Mesenchymal stem cell (in vitro differentiated cells and primary cell): ENCODE results near the gene CFB.
A peak's percentile ranks its signal among the peaks of the same experiment; 100 is the strongest.

Experiments used
- DNase-seq: peaks from one replicate; pipeline ENCODE4 v3.0.0-alpha.2; 2013
- H2AFZ ChIP-seq: one replicate; pipeline ENCODE4 v1.6.1; 2013; ENCODE audit warnings: low read depth, mild to moderate bottlenecking, control low read depth, inconsistent platforms, low read length, moderate library complexity
- H2AK5ac ChIP-seq: 2 replicates; pipeline ENCODE4 v1.6.1; 2013; ENCODE audit warnings: low read length, moderate library complexity, mild to moderate bottlenecking, inconsistent platforms; ENCODE audit not compliant: severe bottlenecking
- H2BK120ac ChIP-seq: one replicate; pipeline ENCODE4 v1.6.1; 2013; ENCODE audit warnings: low read depth, mild to moderate bottlenecking, inconsistent platforms, low read length, moderate library complexity
- H2BK12ac ChIP-seq, 2 experiments: one replicate each; pipeline ENCODE4 v1.6.1; 2013; ENCODE audit warnings: inconsistent platforms in 2 of 2, low read length in 2 of 2, mild to moderate bottlenecking in 2 of 2, moderate library complexity in 2 of 2, control low read depth in 1 of 2
- H2BK15ac ChIP-seq: one replicate; pipeline ENCODE4 v1.6.1; 2013; ENCODE audit warnings: mild to moderate bottlenecking, low read depth, inconsistent platforms; ENCODE audit not compliant: poor library complexity, severe bottlenecking
- H2BK5ac ChIP-seq: 2 replicates; pipeline ENCODE4 v1.6.1; 2013; ENCODE audit warnings: low read depth, mild to moderate bottlenecking, low read length, control low read depth, inconsistent platforms; ENCODE audit not compliant: poor library complexity, severe bottlenecking
- H3K14ac ChIP-seq, 2 experiments: one replicate each; pipeline ENCODE4 v1.6.1; 2013; ENCODE audit warnings: inconsistent platforms in 2 of 2, low read length in 2 of 2, control low read depth in 1 of 2, mild to moderate bottlenecking in 1 of 2, moderate library complexity in 1 of 2
- H3K18ac ChIP-seq, 2 experiments: one replicate each; pipeline ENCODE4 v1.6.1; 2013; ENCODE audit warnings: inconsistent platforms in 2 of 2, low read length in 2 of 2, control low read depth in 1 of 2, low read depth in 1 of 2, mild to moderate bottlenecking in 1 of 2
- H3K23ac ChIP-seq, 2 experiments: one replicate each; pipeline ENCODE4 v1.6.1; 2013; ENCODE audit warnings: inconsistent platforms in 2 of 2, low read length in 2 of 2, mild to moderate bottlenecking in 2 of 2, moderate library complexity in 2 of 2, control low read depth in 1 of 2
- H3K27ac ChIP-seq: 2 replicates; pipeline ENCODE4 v1.5.1; 2013; ENCODE audit warnings: mild to moderate bottlenecking, moderate library complexity, low read length, control low read depth, inconsistent platforms; ENCODE audit not compliant: poor library complexity, severe bottlenecking
- H3K27me3 ChIP-seq, 2 experiments: 2 replicates each; pipeline versions ENCODE4 v1.6.1 to v1.7.0; 2013; ENCODE audit warnings: low read length in 2 of 2, mild to moderate bottlenecking in 2 of 2, moderate library complexity in 2 of 2, control low read depth in 1 of 2, inconsistent platforms in 1 of 2; ENCODE audit not compliant: control insufficient read depth in 1 of 2, insufficient read depth in 1 of 2
- H3K36me3 ChIP-seq, 2 experiments: 2 replicates each; pipeline versions ENCODE4 v1.6.1 to v1.7.0; 2013; ENCODE audit warnings: low read length in 2 of 2, control low read depth in 1 of 2, inconsistent platforms in 1 of 2, low read depth in 1 of 2, mild to moderate bottlenecking in 1 of 2; ENCODE audit not compliant: insufficient read depth in 2 of 2, control insufficient read depth in 1 of 2
- H3K4ac ChIP-seq, 2 experiments: one replicate each; pipeline ENCODE4 v1.6.1; 2013; ENCODE audit warnings: inconsistent platforms in 2 of 2, low read length in 2 of 2, mild to moderate bottlenecking in 2 of 2, moderate library complexity in 2 of 2, control low read depth in 1 of 2, low read depth in 1 of 2
- H3K4me1 ChIP-seq: 2 replicates; pipeline ENCODE4 v1.6.1; 2013; ENCODE audit warnings: low read depth, low read length, control low read depth; ENCODE audit not compliant: control insufficient read depth, insufficient read depth
- H3K4me2 ChIP-seq: 2 replicates; pipeline ENCODE4 v1.6.1; 2013; ENCODE audit warnings: low read length, mild to moderate bottlenecking, inconsistent platforms; ENCODE audit not compliant: poor library complexity, severe bottlenecking
- H3K4me3 ChIP-seq, 2 experiments: 2 replicates each; pipeline versions ENCODE4 v1.5.1 to v1.7.0; 2013; ENCODE audit warnings: low read length in 2 of 2, mild to moderate bottlenecking in 2 of 2, control low read depth in 1 of 2, low read depth in 1 of 2; ENCODE audit not compliant: insufficient read depth in 1 of 2
- H3K79me1 ChIP-seq: replicated peaks from 2 replicates; pipeline ENCODE4 v1.6.1; 2013; ENCODE audit warnings: mild to moderate bottlenecking, control low read depth, low read length, inconsistent platforms; ENCODE audit not compliant: poor library complexity, severe bottlenecking
- H3K9ac ChIP-seq: 2 replicates; pipeline ENCODE4 v1.7.0; 2013; ENCODE audit warnings: mild to moderate bottlenecking, low read length, moderate library complexity
- H3K9me3 ChIP-seq: 2 replicates; pipeline ENCODE4 v1.7.0; 2013; ENCODE audit warnings: mild to moderate bottlenecking, low read length; ENCODE audit not compliant: control insufficient read depth
- H4K8ac ChIP-seq: one replicate; pipeline ENCODE4 v1.6.1; 2013; ENCODE audit warnings: inconsistent platforms, mild to moderate bottlenecking, low read length, moderate library complexity
- H4K91ac ChIP-seq: one replicate; pipeline ENCODE4 v1.6.1; 2013; ENCODE audit warnings: mild to moderate bottlenecking, low read length, inconsistent platforms
- WGBS: methylation state at CpG from one replicate; pipeline ENCODE4 v1.1.7; 2013; ENCODE audit warnings: mixed read lengths; 5-methylcytosine and 5-hydroxymethylcytosine counted together

The CFB gene

GRCh38 chr6:31927242-31927862, 18.5 kb upstream of the CFB start, which contains the start of gene C2:
Gene C2 (plus strand): TSS chr6:31927717. CDS start chr6:31927753, 36 bp downstream.
- no peaks in the 10 kb centered on the region for H3K9me3 ChIP-seq
- no peak within 1 kb of the TSS for H2AK5ac ChIP-seq
- H4K8ac ChIP-seq, result no peak within 1 kb of the TSS
- H3K27ac ChIP-seq, result no peak within 1 kb of the TSS
- peaks cover 1% of the 10 kb centered on the region for H3K4me1 ChIP-seq
- WGBS, result 74% methylated on average over 10 of the region's 11 CpGs
- H2BK15ac ChIP-seq, result no peak within 1 kb of the TSS
- H3K18ac ChIP-seq, result no peak within 1 kb of the TSS
- no peak within 1 kb of the TSS for H4K91ac ChIP-seq
- no peaks in the 10 kb centered on the region for H3K36me3 ChIP-seq
- H2BK120ac ChIP-seq, result no peak within 1 kb of the TSS
- peak within 1 kb of the TSS; percentile 85 for H3K9ac ChIP-seq
- H3K4ac ChIP-seq, result no peak within 1 kb of the TSS
- no peak for DNase-seq
- peak within 1 kb of the TSS in 1 of 2 experiments; percentile 80 for H3K4me3 ChIP-seq
- H2BK5ac ChIP-seq, result no peak within 1 kb of the TSS
- H3K4me2 ChIP-seq, result no peak within 1 kb of the TSS
- H2BK12ac ChIP-seq, result no peak within 1 kb of the TSS
- peaks cover 0 to 15% of the 10 kb centered on the region in 2 experiments for H3K27me3 ChIP-seq
- H3K79me1 ChIP-seq, result no peaks in the 10 kb centered on the region
- H3K14ac ChIP-seq, result no peak within 1 kb of the TSS
- no peak within 1 kb of the TSS for H2AFZ ChIP-seq
- no peak within 1 kb of the TSS for H3K23ac ChIP-seq

GRCh38 chr6:31927863-31928671, 17.8 kb upstream of the CFB start:
- Histone ChIP-seq H3K79me1 (no peaks in the 10 kb centered on the region), H3K36me3 (no peaks in the 10 kb centered on the region), H3K18ac (no peak overlapping the region), H4K91ac (no peak overlapping the region), H3K27ac (no peak overlapping the region), H3K4me2 (no peak overlapping the region), H2BK5ac (no peak overlapping the region), H2BK12ac (no peak overlapping the region), H3K9ac (peak overlapping the region; percentile 85), H3K4me1 (peaks cover 1% of the 10 kb centered on the region), H2AFZ (no peak overlapping the region), H3K4ac (no peak overlapping the region), H2BK15ac (no peak overlapping the region), H3K9me3 (no peaks in the 10 kb centered on the region), H3K23ac (no peak overlapping the region), H2BK120ac (no peak overlapping the region), H3K27me3 (peaks cover 0 to 17% of the 10 kb centered on the region in 2 experiments), H3K14ac (no peak overlapping the region), H3K4me3 (peak overlapping the region in 1 of 2 experiments; percentile 80), H2AK5ac (no peak overlapping the region), H4K8ac (no peak overlapping the region)
- WGBS, result 88% methylated on average over 11 of the region's 11 CpGs
- DNase-seq, result no peak

GRCh38 chr6:31928672-31928939, 17.3 kb upstream of the CFB start:
- Histone ChIP-seq H3K79me1 (no peaks in the 10 kb centered on the region), H3K9ac (no peak overlapping the region), H3K4me2 (peak overlapping the region; percentile 21), H3K4me3 (peak overlapping the region in 1 of 2 experiments; percentile 80), H3K23ac (no peak overlapping the region), H2AK5ac (no peak overlapping the region), H3K18ac (no peak overlapping the region), H2BK120ac (no peak overlapping the region), H2BK5ac (no peak overlapping the region), H3K36me3 (no peaks in the 10 kb centered on the region), H2BK12ac (no peak overlapping the region), H3K27ac (no peak overlapping the region), H3K9me3 (no peaks in the 10 kb centered on the region), H2AFZ (no peak overlapping the region), H3K14ac (no peak overlapping the region), H3K4ac (no peak overlapping the region), H4K91ac (no peak overlapping the region), H4K8ac (no peak overlapping the region), H2BK15ac (no peak overlapping the region), H3K27me3 (peaks cover 0 to 22% of the 10 kb centered on the region in 2 experiments), H3K4me1 (peaks cover 1% of the 10 kb centered on the region)
- WGBS, result 91% methylated on average over 9 of the region's 9 CpGs
- no peak for DNase-seq

GRCh38 chr6:31930962-31931361, 14.9 kb upstream of the CFB start:
- Histone ChIP-seq H3K4me1 (peaks cover 1% of the 10 kb centered on the region), H2BK15ac (no peak overlapping the region), H2BK5ac (no peak overlapping the region), H3K79me1 (no peaks in the 10 kb centered on the region), H2AK5ac (no peak overlapping the region), H3K18ac (no peak overlapping the region), H3K4ac (no peak overlapping the region), H3K4me2 (no peak overlapping the region), H2BK12ac (no peak overlapping the region), H3K27ac (no peak overlapping the region), H4K91ac (no peak overlapping the region), H3K23ac (no peak overlapping the region), H3K14ac (no peak overlapping the region), H3K27me3 (peaks cover 0 to 29% of the 10 kb centered on the region in 2 experiments), H3K9ac (no peak overlapping the region), H3K9me3 (no peaks in the 10 kb centered on the region), H4K8ac (no peak overlapping the region), H2AFZ (no peak overlapping the region), H2BK120ac (no peak overlapping the region), H3K4me3 (no peak overlapping the region), H3K36me3 (no peaks in the 10 kb centered on the region)
- WGBS, result 100% methylated on average over 1 of the region's 1 CpG
- DNase-seq, result no peak
